ENCODE data around the gene GH2.
A peak's percentile ranks its signal among the peaks of the same experiment; 100 is the strongest.
"Not testable (repeated sequence)": the region's sequence is repeated elsewhere in the genome, so short reads cannot be mapped to it uniquely, and the experiment has no call there.

The GH2 gene

DNA sequence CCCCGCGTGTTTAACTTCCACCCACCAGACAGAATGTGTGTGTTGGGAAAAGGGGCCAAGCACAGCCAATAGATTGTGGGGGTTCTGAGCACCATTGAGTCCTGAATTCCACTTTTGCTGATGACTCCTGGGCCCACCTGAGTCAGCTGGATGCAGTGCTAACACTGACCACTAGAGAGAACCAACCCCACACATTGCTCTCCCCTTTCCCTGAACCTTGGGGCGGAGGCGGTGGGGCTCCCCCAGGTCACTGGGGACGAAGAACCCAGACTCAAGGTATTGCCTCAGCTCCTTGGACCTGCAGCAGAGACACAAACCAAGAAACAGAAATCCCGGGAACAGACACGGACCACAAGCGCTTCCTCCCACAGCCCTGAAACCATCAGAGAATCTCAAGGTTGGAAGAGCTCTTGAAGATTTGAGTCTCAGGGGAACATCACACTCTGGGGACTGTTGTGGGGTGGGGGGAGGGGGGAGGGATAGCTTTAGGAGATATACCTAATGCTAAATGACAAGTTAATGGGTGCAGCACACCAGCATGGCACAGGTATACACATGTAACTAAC lies 7.6 kb downstream of the GH2 start:
- DNase-seq (ENCODE audit: low read depth in 2 of 2): not testable (repeated sequence)

DNA sequence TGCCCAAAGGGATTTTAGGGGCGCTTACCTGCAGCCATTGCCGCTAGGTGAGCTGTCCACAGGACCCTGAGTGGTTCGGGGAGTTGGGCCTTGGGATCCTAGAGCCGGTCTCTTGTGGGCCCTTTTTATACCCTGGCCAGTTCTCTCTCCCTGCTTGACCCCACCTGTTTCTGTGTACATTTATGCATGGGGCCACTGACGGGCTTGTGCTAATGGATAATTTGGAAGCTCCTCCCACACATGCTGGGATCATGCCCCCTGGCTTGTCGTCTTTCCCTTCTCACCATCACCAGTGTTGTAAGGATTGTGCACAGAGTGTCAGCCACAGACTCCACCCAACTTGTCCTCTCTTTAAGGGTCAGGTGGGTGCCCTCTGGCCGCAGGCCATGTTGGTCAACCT lies 8.2 kb downstream of the GH2 start, which contains the start of gene CSH2:
Gene CSH2, minus strand, starts transcription at position 101 of the 400 bp plus-strand sequence. Its CDS starts 63 bp downstream, at position 38.
- DNase-seq (ENCODE audit: low read depth in 2 of 2): not testable (repeated sequence)

- not testable (repeated sequence) for DNase-seq (ENCODE audit: low read depth in 2 of 2)
These were observed 9.9 kb downstream of the GH2 start for GRCh38 chr17:63871646-63872365.

GRCh38 chr17:63870292-63870665 lies 11.5 kb downstream of the GH2 start:
- not testable (repeated sequence) for DNase-seq (ENCODE audit: low read depth in 2 of 2)

- peak; percentile 34 to 36 for DNase-seq (ENCODE audit: low read depth in 2 of 2)
These were observed 12.1 kb downstream of the GH2 start for GRCh38 chr17:63869491-63870291.

GRCh38 chr17:63866625-63867024 lies 15.1 kb downstream of the GH2 start:
- DNase-seq (ENCODE audit: low read depth in 2 of 2): not testable (repeated sequence)

DNA sequence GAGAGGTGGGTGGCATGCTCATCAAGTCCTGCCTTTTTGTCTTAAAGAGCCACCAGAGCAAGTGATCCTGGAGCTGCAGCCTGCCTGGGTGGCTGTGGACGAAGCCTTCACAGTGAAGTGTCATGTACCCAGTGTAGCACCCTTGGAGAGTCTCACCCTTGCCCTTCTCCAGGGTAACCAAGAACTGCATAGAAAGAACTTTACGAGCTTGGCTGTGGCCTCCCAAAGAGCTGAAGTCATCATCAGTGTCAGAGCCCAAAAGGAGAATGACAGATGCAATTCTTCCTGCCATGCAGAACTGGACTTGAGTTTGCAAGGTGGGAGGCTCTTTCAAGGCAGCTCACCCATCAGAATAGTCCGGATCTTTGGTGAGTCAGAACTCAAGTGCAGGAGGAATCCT lies 22.5 kb downstream of the GH2 start:
- DNase-seq (ENCODE audit: low read depth in 2 of 2): no peak

- not testable (repeated sequence) for DNase-seq (ENCODE audit: low read depth in 2 of 2)
These were observed 25.3 kb downstream of the GH2 start for GRCh38 chr17:63856425-63856824.

DNA sequence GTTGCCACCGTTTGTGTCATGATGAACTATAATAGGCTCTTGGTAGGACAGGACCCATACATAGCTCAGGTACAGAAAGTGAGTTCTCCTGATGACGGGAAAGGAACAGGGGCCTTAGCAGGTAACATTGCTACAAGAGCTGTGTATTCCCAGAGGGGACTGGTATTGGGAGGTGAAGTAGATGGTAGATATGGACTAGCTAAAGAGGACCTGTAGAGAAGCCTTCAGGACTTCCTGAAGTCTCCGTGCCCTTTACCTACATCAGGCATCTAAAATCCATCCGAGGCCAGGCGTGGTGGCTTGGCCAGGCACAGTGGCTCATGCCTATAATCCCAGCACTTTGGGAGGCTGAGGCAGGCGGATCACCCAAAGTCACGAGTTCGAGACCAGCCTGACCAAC lies 26.6 kb downstream of the GH2 start:
- DNase-seq (ENCODE audit: low read depth in 2 of 2): no peak

DNA sequence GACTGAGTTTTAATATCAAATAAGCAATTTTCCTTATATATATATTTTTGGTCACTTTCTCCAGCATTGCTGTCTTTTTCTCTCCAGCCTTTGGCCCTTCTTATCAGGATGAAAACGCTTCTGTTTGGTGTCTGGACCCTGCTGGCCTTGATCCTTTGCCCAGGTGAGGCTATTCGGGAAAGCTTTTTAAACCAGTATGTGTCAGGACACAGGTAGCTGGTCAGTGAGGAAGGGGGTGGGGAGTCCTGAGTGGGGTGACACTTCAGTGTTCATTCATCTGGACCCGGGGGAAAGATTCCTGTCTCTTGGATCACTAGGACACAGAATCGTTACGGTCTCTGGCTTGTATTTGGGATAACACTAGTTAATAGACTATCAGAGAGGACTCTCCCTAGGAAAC lies 27.0 kb downstream of the GH2 start:
- no peak for DNase-seq (ENCODE audit: low read depth in 2 of 2)

DNA sequence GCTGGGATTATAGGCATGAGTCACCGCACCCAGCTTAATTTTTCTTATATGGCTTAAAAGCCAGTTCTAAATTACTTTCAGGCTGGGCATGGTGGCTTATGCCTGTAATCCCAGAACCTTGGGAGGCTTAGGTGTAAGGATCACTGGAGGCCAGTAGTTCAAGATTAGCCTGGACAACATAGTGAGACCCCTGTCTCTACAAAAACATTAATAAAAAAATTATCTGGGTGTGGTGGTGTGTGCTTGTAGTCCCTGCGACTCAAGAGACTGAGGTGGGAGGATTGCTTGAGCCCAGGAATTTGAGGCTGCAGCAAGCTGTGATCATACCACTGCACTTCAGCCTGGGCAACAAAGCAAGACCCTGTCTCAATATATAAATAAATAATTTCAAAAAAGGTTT lies 28.5 kb downstream of the GH2 start:
- DNase-seq (ENCODE audit: low read depth in 2 of 2): no peak

- no peak for DNase-seq (ENCODE audit: low read depth in 2 of 2)
These were observed 31.3 kb downstream of the GH2 start for GRCh38 chr17:63850401-63850800.

DNA sequence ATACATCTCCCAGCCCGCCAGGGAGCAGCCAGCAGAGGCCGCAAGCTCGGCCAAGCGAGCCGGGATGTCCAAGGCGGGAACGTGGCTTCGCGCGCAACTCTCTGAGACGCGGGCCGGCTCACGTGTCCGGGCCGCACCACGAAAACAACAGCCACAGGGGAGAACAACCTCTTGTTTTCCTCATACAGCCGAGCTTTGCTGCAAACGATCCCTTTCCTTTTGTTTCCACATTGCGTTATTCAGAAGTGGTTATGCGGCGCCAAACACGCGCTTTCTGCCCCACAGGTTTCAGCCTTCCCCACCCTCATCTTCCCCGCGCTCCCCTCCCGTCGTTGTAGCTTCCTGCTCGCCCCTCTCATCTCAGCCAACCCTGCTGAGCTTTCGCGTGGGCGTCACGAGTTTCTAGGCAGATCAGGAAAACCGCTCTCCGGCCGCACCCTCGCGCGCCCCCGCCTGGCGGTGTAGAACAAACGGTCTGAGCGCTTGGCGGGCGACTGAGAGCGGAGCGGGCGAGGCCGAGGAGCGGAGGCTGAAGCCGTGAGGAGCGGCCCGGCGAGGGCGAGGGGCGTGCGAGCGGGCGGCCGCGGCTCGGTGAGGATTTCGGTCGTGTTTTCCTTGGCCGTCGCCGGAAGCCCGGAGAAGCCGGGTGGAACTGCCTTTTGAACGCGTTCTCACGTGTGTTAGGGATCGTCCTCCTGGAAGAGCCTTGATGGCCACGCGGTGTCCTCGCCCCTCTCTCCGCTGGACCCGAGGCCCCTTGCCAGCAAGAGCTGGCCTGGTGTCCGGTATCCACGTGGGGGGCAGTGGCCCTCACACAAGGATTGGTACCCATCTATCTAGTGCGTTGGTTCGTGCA lies 32.7 kb downstream of the GH2 start:
- DNase-seq (ENCODE audit: low read depth in 2 of 2): peak; percentile 78 to 80

DNA sequence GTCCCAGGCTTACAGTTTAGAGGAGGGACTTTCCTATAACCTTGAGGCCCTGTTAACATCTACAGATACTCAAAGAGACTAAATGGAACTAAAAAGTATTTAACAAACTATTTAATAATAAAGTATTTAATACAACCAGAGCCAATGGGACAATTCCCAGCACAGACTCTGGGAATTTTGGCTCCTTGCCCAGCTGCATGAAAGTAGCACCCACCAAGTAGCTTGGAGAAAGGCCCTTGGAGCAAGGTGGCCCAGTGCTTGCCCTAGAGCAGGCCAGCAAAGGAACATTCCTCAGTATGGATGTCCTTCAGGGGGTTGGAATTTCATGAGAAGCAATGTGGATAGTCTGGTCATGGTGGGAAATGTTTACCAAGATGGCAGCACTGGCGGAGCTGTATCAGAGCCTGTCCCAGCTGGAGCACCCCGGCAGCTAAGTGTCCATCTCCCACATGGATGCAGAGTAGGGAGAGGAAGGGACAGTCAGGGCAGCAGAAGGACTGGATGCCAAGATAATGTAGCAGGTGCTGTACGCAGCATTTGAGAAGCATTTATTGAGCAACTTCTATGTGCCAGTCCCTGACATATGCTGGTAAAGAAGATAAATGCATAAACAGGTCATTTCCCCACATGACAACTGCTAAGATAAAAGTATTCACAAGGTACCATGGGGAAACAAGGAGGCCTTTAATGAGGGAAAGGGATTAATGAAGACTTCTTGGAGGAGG lies 34.1 kb downstream of the GH2 start:
- DNase-seq (ENCODE audit: low read depth in 2 of 2): no peak

DNA sequence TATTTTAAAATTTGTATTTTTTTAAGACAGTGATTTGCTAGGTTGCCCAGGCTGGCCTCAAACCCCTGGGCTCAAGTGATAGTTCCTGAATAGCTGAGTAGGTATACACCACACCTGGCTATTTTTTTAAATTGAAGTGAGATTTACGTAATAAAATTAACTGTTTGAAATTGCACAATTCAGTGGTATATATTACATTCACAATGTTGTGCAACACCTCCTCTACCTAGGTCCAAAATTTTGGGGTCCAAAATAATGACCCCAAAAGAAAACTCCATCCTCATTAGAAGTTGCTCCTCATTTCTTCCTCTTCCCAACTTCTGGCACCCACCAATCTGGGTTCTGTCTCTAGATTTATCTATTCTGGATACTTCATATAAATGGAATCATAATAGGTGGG lies 36.2 kb downstream of the GH2 start:
- no peak for DNase-seq (ENCODE audit: low read depth in 2 of 2)

DNA sequence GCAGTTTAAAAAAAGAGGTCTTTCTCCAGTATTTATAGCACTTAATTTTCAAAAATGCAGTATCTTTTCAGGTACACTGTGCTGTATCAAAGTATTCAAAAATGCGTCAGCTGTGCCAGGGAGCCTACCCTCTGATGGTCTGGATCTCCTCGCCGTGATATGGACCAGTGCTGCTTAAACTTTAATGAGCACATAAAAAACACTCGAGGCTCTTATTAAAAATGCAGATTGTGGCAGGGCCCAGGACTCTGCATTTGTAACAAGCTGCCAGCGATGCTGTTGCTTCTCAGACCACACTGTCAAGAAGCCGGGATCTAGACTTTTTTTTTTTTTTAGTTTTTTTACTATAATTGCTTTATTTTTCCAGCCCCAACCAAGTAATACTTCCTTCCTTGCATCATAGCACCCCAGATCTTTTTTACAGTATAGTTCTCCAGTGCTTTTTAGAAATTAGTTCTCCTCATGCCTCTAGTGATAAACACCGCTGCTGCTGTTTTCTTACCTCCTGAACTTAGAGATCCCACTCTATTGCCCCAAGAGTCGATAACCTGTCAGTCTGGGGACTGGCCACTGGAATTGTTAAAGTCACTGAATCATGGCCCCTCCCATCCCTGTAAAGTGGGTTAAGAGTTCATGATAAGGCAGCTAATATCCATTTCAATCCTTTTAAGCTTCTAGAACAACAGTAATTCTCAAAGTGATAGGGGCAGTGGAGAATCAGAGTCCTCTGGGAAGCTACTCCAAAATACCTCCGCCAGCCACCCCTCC lies 37.6 kb downstream of the GH2 start:
- no peak for DNase-seq (ENCODE audit: low read depth in 2 of 2)

DNA sequence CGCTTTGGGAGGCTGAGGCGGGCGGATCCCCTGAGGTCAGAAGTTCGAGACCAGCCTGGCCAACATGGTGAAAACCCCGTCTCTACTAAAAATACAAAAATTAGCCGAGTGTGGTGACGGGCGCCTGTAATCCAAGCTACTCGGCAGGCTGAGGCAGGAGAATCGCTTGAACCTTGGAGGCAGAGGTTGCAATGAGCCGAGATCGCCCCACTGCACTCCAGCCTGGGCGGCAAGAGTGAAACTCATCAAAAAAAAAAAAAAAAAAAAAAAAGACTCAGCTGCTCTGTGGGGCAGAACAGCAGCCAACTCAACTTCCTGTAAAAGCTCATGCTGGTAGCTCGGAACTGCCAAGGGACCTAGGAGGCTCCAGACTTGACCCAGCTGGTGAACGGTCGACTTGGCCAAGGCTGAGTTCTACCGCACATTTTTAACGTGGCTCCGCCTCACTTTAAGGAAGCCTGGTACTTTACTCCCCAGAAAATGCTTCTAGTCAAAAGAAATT lies 38.3 kb downstream of the GH2 start:
- DNase-seq (ENCODE audit: low read depth in 2 of 2): peak in 1 of 2 experiments; percentile 6

GRCh38 chr17:63842540-63843386 lies 39.0 kb downstream of the GH2 start, which contains the start of gene SMARCD2:
SMARCD2 (minus strand) TSS chr17:63842685; CDS start chr17:63842674, 11 bp downstream.
- peak; percentile 99 for DNase-seq (ENCODE audit: low read depth in 2 of 2)

DNA sequence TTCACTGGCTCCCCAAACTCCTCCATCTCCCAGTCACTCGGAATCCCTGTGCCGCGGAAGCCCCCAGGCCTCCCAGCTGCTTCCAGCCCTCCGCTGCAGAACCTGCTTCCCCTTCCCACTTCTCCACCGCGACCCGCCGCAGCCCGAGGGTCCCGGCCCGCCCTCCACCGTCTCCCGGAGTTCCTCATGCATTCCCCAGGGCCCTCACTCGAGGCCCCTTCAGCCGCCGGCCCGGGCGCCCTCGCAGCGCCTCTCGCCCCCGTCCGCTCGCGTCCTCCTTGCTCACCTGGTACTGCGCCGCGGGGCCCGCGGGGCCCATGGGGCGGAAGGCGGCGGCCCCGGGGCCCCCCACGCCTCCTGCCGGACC lies 39.6 kb downstream of the GH2 start:
- no peak for DNase-seq (ENCODE audit: low read depth in 2 of 2)
